WTC11 (cell line): ENCODE results near the gene CD247. TPM values are rescaled to one million over a fixed set of nuclear protein-coding genes. Genes with fewer than 3 reads are reported as not detected.

ENCODE experiments used
- ATAC-seq: fragments of 200-7000 bp; cut with Tn5 transposase; 2 replicates; pipeline ENCODE4 v1.10.0; 2021; ENCODE audit warnings: mild to moderate bottlenecking, moderate library complexity
- CTCF ChIA-PET: fragments of 300-600 bp; sonication (Branson Sonifier 250); formaldehyde crosslinking; loops from one replicate; lab custom pipeline; 2021; ENCODE audit warnings: antibody characterized with exemption; lab: Charles Lee
- POLR2A ChIA-PET: fragments of 350-600 bp; sonication (Branson Sonifier 250); formaldehyde crosslinking; loops from one replicate; lab custom pipeline; 2021; ENCODE audit warnings: antibody characterized with exemption; lab: Charles Lee
- DNase-seq: peaks from one replicate; pipeline ENCODE4 v3.0.0; 2021; ENCODE audit warnings: low spot score
- H3K27ac Mint-ChIP-seq: 2 replicates; pipeline ENCODE4 v1.8.0; 2021; ENCODE audit warnings: mixed read lengths
- H3K27me3 Mint-ChIP-seq: 2 replicates; pipeline ENCODE4 v1.8.0; 2021; ENCODE audit warnings: low read depth, mild to moderate bottlenecking, moderate library complexity, mixed read lengths
- H3K36me3 Mint-ChIP-seq: 2 replicates; pipeline ENCODE4 v1.8.0; 2021; ENCODE audit warnings: mixed read lengths
- H3K4me1 Mint-ChIP-seq: 2 replicates; pipeline ENCODE4 v1.8.0; 2022; ENCODE audit warnings: mixed read lengths
- H3K4me3 Mint-ChIP-seq: 2 replicates; pipeline ENCODE4 v1.8.0; 2021; ENCODE audit warnings: mild to moderate bottlenecking, moderate library complexity, mixed read lengths
- H3K9me3 Mint-ChIP-seq: 2 replicates; pipeline ENCODE4 v1.8.0; 2021; ENCODE audit warnings: mixed read lengths
- ESRRA ChIP-seq: sonication (generic); formaldehyde crosslinking; IDR thresholded peaks from 2 replicates; pipeline ENCODE4 v1.8.1; 2022; ENCODE audit warnings: mild to moderate bottlenecking, missing genetic modification reagents, borderline replicate concordance
- GTF2I ChIP-seq: fragments of 250-450 bp; sonication (Bioruptor Pico); conservative IDR thresholded peaks from 2 replicates; pipeline ENCODE4 v1.4.0; 2021; ENCODE audit warnings: mild to moderate bottlenecking
- IRF2 ChIP-seq: sonication (generic); formaldehyde crosslinking; IDR thresholded peaks from 2 replicates; pipeline ENCODE4 v1.8.0; 2022; ENCODE audit warnings: low read depth, missing genetic modification reagents, borderline replicate concordance
- JAZF1 ChIP-seq: fragments of 250-450 bp; sonication (Bioruptor Pico); IDR thresholded peaks from 2 replicates; pipeline ENCODE4 v1.9.0; 2021; ENCODE audit warnings: moderate library complexity, mild to moderate bottlenecking, inconsistent platforms
- MYBL2 ChIP-seq: sonication (generic); formaldehyde crosslinking; IDR thresholded peaks from 2 replicates; pipeline ENCODE4 v1.8.1; 2023; ENCODE audit warnings: mild to moderate bottlenecking, moderate library complexity, missing genetic modification reagents
- NFATC4 ChIP-seq: fragments of 250-450 bp; sonication (Bioruptor Pico); IDR thresholded peaks from 2 replicates; pipeline ENCODE4 v1.9.0; 2021; ENCODE audit warnings: mild to moderate bottlenecking
- NR2C2 ChIP-seq: sonication (generic); formaldehyde crosslinking; IDR thresholded peaks from 2 replicates; pipeline ENCODE4 v1.8.0; 2022; ENCODE audit warnings: mild to moderate bottlenecking, missing genetic modification reagents
- NR3C1 ChIP-seq: sonication (generic); formaldehyde crosslinking; conservative IDR thresholded peaks from 2 replicates; pipeline ENCODE4 v1.8.1; 2023; ENCODE audit warnings: low read depth, mild to moderate bottlenecking, missing genetic modification reagents
- RELA ChIP-seq: sonication (generic); formaldehyde crosslinking; IDR thresholded peaks from 2 replicates; pipeline ENCODE4 v1.8.1; 2022; ENCODE audit warnings: missing genetic modification reagents, mild to moderate bottlenecking, borderline replicate concordance
- RORB ChIP-seq: fragments of 250-450 bp; sonication (Bioruptor Pico); IDR thresholded peaks from 2 replicates; pipeline ENCODE4 v1.9.0; 2021; ENCODE audit warnings: mild to moderate bottlenecking
- SOX15 ChIP-seq: fragments of 250-450 bp; sonication (Bioruptor Pico); IDR thresholded peaks from 2 replicates; pipeline ENCODE4 v1.9.0; 2021; ENCODE audit warnings: mild to moderate bottlenecking
- SP1 ChIP-seq: sonication (generic); formaldehyde crosslinking; conservative IDR thresholded peaks from 2 replicates; pipeline ENCODE4 v1.8.1; 2022; ENCODE audit warnings: missing genetic modification reagents
- TCF7 ChIP-seq: sonication (generic); formaldehyde crosslinking; IDR thresholded peaks from 2 replicates; pipeline ENCODE4 v1.8.0; 2022; ENCODE audit warnings: mild to moderate bottlenecking, low read depth, missing genetic modification reagents, moderate library complexity
- TEAD4 ChIP-seq: sonication (generic); formaldehyde crosslinking; IDR thresholded peaks from 2 replicates; pipeline ENCODE4 v1.8.0; 2022; ENCODE audit warnings: mild to moderate bottlenecking, missing genetic modification reagents
- ZBTB21 ChIP-seq: sonication (generic); formaldehyde crosslinking; IDR thresholded peaks from 2 replicates; pipeline ENCODE4 v1.8.1; 2023; ENCODE audit warnings: mild to moderate bottlenecking, missing genetic modification reagents, borderline replicate concordance
- ZNF121 ChIP-seq: sonication (generic); formaldehyde crosslinking; IDR thresholded peaks from 2 replicates; pipeline ENCODE4 v1.8.0; 2023; ENCODE audit warnings: missing genetic modification reagents
- ZNF232 ChIP-seq: sonication (generic); formaldehyde crosslinking; IDR thresholded peaks from 2 replicates; pipeline ENCODE4 v1.8.0; 2022; ENCODE audit warnings: mild to moderate bottlenecking, missing genetic modification reagents
- ZNF317 ChIP-seq: sonication (generic); formaldehyde crosslinking; IDR thresholded peaks from 2 replicates; pipeline ENCODE4 v1.8.1; 2023; ENCODE audit warnings: low read depth, mild to moderate bottlenecking, moderate library complexity, missing genetic modification reagents, borderline replicate concordance
- ZNF396 ChIP-seq: fragments of 250-450 bp; sonication (Bioruptor Pico); IDR thresholded peaks from 2 replicates; pipeline ENCODE4 v1.8.0; 2021; ENCODE audit warnings: mild to moderate bottlenecking, moderate library complexity, borderline replicate concordance
- ZNF416 ChIP-seq: fragments of 250-450 bp; sonication (Bioruptor Pico); IDR thresholded peaks from 2 replicates; pipeline ENCODE4 v1.9.0; 2021; ENCODE audit warnings: mild to moderate bottlenecking, inconsistent platforms
- total RNA-seq: library from RNA; stranded (reverse); gene quantifications from 3 replicates; pipeline ENCODE4 v1.2.3, GENCODE V29; 2021
- TF ChIP-seq, protein P1 (sequence below): sonication (generic); formaldehyde crosslinking; IDR thresholded peaks from 2 replicates; pipeline ENCODE4 v1.8.1; 2022; ENCODE audit warnings: low read depth, mild to moderate bottlenecking, moderate library complexity, missing genetic modification reagents, borderline replicate concordance
- TF ChIP-seq, protein P2 (sequence below): fragments of 250-450 bp; sonication (Bioruptor Pico); IDR thresholded peaks from 2 replicates; pipeline ENCODE4 v2.1.2; 2022; ENCODE audit warnings: mild to moderate bottlenecking, moderate library complexity
- TF ChIP-seq, protein P3 (sequence below): sonication (generic); formaldehyde crosslinking; IDR thresholded peaks from 2 replicates; pipeline ENCODE4 v1.8.0; 2023; ENCODE audit warnings: mild to moderate bottlenecking, missing genetic modification reagents
- TF ChIP-seq, protein P4 (sequence below): sonication (generic); formaldehyde crosslinking; IDR thresholded peaks from 2 replicates; pipeline ENCODE4 v1.8.1; 2023; ENCODE audit warnings: mild to moderate bottlenecking, missing genetic modification reagents, moderate library complexity

Gene CD247
- total RNA-seq, 1 experiment from 2014 or later: 1.8 TPM

DNA sequence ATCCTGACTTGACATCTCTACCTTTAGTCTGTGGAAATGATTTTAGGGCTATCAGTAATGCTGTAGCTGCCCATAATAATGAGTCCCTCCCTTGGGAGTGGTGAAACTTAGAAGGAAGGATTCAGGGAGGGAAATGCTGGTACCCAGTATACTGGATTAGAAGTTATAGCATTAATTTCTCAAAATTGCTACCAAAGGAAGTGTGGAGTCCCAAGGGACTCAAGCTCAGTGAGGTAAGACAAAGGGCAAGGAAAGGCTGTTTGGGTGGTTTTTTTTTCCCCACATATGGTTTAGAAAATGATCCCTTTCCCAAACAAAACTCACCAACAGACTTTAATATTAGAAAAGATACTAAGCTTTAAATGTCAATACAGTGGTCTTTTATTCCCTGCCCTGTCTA, 99.9 kb downstream of the CD247 start:
- Mint-ChIP-seq H3K27me3 (no peaks in the 10 kb centered on the region), H3K4me3 (no peak overlapping the region), H3K36me3 (peaks cover 27% of the 10 kb centered on the region)
- ATAC-seq: no peak
- no peak for TF ChIP-seq ZNF396 (CRISPR knock-in tag)
- TF ChIP-seq, all 79 proteins: peak for 0
- H3K9me3 Mint-ChIP-seq: no peaks in the 10 kb centered on the region
- ChIA-PET POLR2A (no interaction called here), CTCF (interaction anchor here (1.6 kb wide), 1 partner anchor 115 kb away, joined by 3 read pairs; no protein-coding TSS in a partner anchor)
- peaks cover 29% of the 10 kb centered on the region for H3K4me1 Mint-ChIP-seq
- H3K27ac Mint-ChIP-seq: no peak overlapping the region; the same call in 1 of the 2 replicates
- no peak for DNase-seq

DNA sequence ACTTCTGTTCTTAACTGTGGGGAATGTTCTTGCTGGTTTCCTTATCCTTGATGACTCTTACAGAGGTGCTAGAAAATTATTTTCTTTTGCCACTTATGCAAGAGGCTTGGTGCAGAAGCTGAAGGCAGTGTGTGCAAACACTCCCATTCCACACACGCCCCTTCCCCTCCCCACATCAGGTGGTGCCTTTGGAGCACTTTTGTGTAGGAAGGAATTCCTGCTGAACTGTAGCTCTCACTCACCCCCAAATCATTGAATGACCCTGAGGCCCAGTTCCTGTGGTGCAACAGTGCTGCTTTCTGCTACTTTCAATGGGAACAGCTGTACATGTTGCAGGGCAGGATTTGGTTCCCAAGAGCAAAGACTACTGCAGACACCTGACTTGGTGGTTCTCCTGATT, 101.8 kb downstream of the CD247 start:
- Mint-ChIP-seq H3K4me3 (no peak overlapping the region), H3K27ac (0 out of 2 replicates have a peak overlapping the region, but pooled peaks have one; percentile 9), H3K9me3 (no peaks in the 10 kb centered on the region), H3K36me3 (peaks cover 44% of the 10 kb centered on the region), H3K27me3 (no peaks in the 10 kb centered on the region), H3K4me1 (peaks cover 26% of the 10 kb centered on the region)
- TF ChIP-seq NR2C2: no peak
- TF ChIP-seq GTF2I (CRISPR knock-in tag): no peak
- TF ChIP-seq TCF7 (CRISPR knock-in tag): no peak
- no peak for TF ChIP-seq ZBTB21 (CRISPR knock-in tag)
- no peak for TF ChIP-seq ZNF121 (CRISPR knock-in tag)
- TF ChIP-seq, protein P1, sequence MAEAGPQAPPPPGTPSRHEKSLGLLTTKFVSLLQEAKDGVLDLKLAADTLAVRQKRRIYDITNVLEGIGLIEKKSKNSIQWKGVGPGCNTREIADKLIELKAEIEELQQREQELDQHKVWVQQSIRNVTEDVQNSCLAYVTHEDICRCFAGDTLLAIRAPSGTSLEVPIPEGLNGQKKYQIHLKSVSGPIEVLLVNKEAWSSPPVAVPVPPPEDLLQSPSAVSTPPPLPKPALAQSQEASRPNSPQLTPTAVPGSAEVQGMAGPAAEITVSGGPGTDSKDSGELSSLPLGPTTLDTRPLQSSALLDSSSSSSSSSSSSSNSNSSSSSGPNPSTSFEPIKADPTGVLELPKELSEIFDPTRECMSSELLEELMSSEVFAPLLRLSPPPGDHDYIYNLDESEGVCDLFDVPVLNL (CRISPR knock-in tag): no peak
- no peak for TF ChIP-seq SOX15
- no peak for TF ChIP-seq ESRRA (CRISPR knock-in tag)
- no peak for TF ChIP-seq RELA (CRISPR knock-in tag)
- no peak for TF ChIP-seq TEAD4
- TF ChIP-seq JAZF1: no peak
- POLR2A ChIA-PET: no interaction called here
- CTCF ChIA-PET: interaction anchor here (0.5 to 1.6 kb wide), 3 partner anchors 15 to 124 kb away, joined by 3 to 6 read pairs (median 4); no protein-coding TSS in a partner anchor
- DNase-seq: no peak
- peak; percentile 60 for ATAC-seq

DNA sequence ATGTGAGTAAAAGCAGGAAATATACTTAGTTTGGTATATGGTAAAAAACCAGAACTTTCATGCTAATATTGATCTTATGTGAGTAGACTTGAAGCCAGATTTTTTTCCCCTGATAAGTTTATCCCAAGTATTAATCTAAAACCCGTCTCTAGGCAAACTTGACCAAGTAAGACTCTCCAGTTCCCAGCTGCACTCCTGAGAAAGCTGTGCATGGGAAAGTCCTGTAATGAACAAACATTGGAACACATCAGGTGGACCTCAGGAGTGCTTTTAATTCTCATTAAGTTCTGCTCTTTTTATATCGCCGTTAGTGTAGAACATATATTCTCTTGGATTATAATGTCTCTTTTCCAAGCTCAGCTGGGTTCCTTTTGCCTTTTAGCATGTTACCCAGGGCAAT, 105.0 kb downstream of the CD247 start:
- H3K9me3 Mint-ChIP-seq: no peaks in the 10 kb centered on the region
- no peaks in the 10 kb centered on the region for H3K27me3 Mint-ChIP-seq
- DNase-seq (no peak), ATAC-seq (no peak)
- H3K4me3 Mint-ChIP-seq: no peak overlapping the region
- peaks cover 18% of the 10 kb centered on the region for H3K4me1 Mint-ChIP-seq
- TF ChIP-seq RORB (no peak), ZNF317 (CRISPR knock-in tag) (no peak), ZNF232 (no peak), SP1 (CRISPR knock-in tag) (no peak), IRF2 (no peak), NR3C1 (CRISPR knock-in tag) (no peak)
- TF ChIP-seq, protein P2, sequence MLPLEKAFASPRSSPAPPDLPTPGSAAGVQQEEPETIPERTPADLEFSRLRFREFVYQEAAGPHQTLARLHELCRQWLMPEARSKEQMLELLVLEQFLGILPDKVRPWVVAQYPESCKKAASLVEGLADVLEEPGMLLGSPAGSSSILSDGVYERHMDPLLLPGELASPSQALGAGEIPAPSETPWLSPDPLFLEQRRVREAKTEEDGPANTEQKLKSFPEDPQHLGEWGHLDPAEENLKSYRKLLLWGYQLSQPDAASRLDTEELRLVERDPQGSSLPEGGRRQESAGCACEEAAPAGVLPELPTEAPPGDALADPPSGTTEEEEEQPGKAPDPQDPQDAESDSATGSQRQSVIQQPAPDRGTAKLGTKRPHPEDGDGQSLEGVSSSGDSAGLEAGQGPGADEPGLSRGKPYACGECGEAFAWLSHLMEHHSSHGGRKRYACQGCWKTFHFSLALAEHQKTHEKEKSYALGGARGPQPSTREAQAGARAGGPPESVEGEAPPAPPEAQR (CRISPR knock-in tag): no peak
- H3K36me3 Mint-ChIP-seq: peaks cover 46% of the 10 kb centered on the region
- POLR2A ChIA-PET: no interaction called here
- CTCF ChIA-PET: interaction anchor here (1.3 kb wide), 1 partner anchor 71 kb away, joined by 3 read pairs; no protein-coding TSS in a partner anchor
- peak overlapping the region; percentile 46; the same call in 1 of the 2 replicates for H3K27ac Mint-ChIP-seq

DNA sequence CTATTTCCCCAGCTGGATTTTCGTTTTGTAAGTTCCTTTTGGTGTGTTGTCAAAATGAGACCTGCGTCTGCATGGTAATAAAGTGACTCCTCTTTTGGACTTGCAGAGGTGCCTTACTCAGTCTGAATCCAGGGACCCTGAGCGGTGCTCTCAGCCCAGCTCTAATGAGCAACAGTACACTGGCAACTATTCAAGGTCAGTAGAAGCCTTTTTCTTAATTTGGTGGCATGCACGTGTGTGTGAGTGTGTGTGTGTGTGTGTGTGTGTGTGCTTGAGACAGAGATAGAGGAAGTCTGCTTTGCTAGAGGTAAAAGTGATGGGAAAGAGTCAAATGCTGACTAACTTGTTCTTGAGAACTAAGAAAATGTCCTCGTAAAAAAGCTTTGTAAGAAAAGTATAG, 105.4 kb downstream of the CD247 start:
- Mint-ChIP-seq H3K27ac (peak overlapping the region; percentile 46; the same call in 1 of the 2 replicates), H3K4me3 (no peak overlapping the region), H3K27me3 (no peaks in the 10 kb centered on the region), H3K9me3 (no peaks in the 10 kb centered on the region), H3K4me1 (peaks cover 18% of the 10 kb centered on the region), H3K36me3 (peaks cover 46% of the 10 kb centered on the region)
- ATAC-seq (no peak), DNase-seq (no peak)
- POLR2A ChIA-PET: no interaction called here
- CTCF ChIA-PET: interaction anchor here (1.3 kb wide), 1 partner anchor 70 kb away, joined by 3 read pairs; no protein-coding TSS in a partner anchor
- TF ChIP-seq ZNF416 (CRISPR knock-in tag) (no peak), RORB (no peak), MYBL2 (CRISPR knock-in tag) (no peak), NFATC4 (CRISPR knock-in tag) (no peak)
- TF ChIP-seq, protein P3, sequence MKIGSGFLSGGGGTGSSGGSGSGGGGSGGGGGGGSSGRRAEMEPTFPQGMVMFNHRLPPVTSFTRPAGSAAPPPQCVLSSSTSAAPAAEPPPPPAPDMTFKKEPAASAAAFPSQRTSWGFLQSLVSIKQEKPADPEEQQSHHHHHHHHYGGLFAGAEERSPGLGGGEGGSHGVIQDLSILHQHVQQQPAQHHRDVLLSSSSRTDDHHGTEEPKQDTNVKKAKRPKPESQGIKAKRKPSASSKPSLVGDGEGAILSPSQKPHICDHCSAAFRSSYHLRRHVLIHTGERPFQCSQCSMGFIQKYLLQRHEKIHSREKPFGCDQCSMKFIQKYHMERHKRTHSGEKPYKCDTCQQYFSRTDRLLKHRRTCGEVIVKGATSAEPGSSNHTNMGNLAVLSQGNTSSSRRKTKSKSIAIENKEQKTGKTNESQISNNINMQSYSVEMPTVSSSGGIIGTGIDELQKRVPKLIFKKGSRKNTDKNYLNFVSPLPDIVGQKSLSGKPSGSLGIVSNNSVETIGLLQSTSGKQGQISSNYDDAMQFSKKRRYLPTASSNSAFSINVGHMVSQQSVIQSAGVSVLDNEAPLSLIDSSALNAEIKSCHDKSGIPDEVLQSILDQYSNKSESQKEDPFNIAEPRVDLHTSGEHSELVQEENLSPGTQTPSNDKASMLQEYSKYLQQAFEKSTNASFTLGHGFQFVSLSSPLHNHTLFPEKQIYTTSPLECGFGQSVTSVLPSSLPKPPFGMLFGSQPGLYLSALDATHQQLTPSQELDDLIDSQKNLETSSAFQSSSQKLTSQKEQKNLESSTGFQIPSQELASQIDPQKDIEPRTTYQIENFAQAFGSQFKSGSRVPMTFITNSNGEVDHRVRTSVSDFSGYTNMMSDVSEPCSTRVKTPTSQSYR: no peak
- TF ChIP-seq, protein P4, sequence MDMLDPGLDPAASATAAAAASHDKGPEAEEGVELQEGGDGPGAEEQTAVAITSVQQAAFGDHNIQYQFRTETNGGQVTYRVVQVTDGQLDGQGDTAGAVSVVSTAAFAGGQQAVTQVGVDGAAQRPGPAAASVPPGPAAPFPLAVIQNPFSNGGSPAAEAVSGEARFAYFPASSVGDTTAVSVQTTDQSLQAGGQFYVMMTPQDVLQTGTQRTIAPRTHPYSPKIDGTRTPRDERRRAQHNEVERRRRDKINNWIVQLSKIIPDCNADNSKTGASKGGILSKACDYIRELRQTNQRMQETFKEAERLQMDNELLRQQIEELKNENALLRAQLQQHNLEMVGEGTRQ (CRISPR knock-in tag): no peak
- TF ChIP-seq, protein P2 (CRISPR knock-in tag): no peak
